Tibial artery (tissue), 4 donors: ENCODE data around the gene C17orf50.
"Not testable (repeated sequence)": the region's sequence is repeated elsewhere in the genome, so short reads cannot be mapped to it uniquely, and the experiment has no call there.

ENCODE experiments used
- DNase-seq, 2 donors: peaks; one replicate each; pipeline ENCODE4 v3.0.0-alpha.2; 2019
- H3K27ac ChIP-seq, 2 donors: fragments of 200-600 bp; sonication (generic) in 1 of 2; 1 replicate in 1 of 2; 2 replicates in 1 of 2; pipeline ENCODE4 v1.5.1; 2018 to 2019; ENCODE audit warnings: mild to moderate bottlenecking in 1 of 2
- H3K27me3 ChIP-seq, 2 donors: fragments of 200-600 bp; sonication (generic) in 1 of 2; one replicate each; pipeline versions ENCODE4 v1.5.1 to v1.6.0; 2016 to 2019
- H3K36me3 ChIP-seq, 3 donors: fragments of 200-600 bp; sonication (generic) in 2 of 3; one replicate each; pipeline ENCODE4 v1.5.1; 2016 to 2019; ENCODE audit warnings: mild to moderate bottlenecking in 2 of 3
- H3K4me1 ChIP-seq, 4 donors: fragments of 200-600 bp; sonication (generic) in 2 of 4; 1 replicate in 3 of 4; 2 replicates in 1 of 4; pipeline ENCODE4 v1.5.1; 2016 to 2019
- H3K4me3 ChIP-seq, 2 donors: fragments of 200-600 bp; sonication (generic) in 1 of 2; 1 replicate in 1 of 2; 2 replicates in 1 of 2; pipeline ENCODE4 v1.5.1; 2018 to 2019; ENCODE audit warnings: mild to moderate bottlenecking in 2 of 2
- H3K9me3 ChIP-seq, 3 donors: fragments of 200-600 bp; sonication (generic) in 1 of 3; one replicate each; pipeline ENCODE4 v1.5.1; 2016 to 2019
- intact Hi-C: fragments of 100-400 bp; cut with DNase I; formaldehyde crosslinking; loops from one replicate; pipeline ENCODE4 v1.15.0; 2023; ENCODE audit warnings: low total_unique reads
- TF ChIP-seq, protein P1 (sequence below), 2 experiments: fragments of 200-600 bp in 1 of 2; fragments of 450-650 bp in 1 of 2; IDR thresholded peaks; one replicate each; pipeline ENCODE4 v1.5.1; 2017 to 2019; ENCODE audit warnings: antibody characterized with exemption in 2 of 2, mild to moderate bottlenecking in 1 of 2, moderate library complexity in 1 of 2

Gene C17orf50

DNA sequence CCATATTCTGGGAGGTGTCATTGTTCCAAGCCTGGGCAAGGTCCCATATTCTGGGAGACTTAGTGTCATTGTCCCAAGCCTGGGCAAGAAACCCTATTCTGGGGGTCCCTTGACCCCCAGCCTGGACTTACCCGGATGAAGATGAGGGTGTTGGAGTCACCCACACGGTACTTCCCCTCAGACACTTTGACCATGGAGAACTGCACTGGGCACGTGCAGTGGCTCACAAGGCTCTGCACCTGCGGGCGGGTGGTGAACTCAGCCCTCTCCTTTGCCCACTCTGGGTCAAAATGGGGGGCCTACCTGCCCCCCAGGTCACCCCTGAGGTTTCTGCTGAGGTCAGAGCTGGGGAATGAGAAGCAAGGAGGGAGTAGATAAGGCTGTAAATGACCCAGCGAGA lies 11.7 kb upstream of the C17orf50 start:
- TF ChIP-seq, protein P1, sequence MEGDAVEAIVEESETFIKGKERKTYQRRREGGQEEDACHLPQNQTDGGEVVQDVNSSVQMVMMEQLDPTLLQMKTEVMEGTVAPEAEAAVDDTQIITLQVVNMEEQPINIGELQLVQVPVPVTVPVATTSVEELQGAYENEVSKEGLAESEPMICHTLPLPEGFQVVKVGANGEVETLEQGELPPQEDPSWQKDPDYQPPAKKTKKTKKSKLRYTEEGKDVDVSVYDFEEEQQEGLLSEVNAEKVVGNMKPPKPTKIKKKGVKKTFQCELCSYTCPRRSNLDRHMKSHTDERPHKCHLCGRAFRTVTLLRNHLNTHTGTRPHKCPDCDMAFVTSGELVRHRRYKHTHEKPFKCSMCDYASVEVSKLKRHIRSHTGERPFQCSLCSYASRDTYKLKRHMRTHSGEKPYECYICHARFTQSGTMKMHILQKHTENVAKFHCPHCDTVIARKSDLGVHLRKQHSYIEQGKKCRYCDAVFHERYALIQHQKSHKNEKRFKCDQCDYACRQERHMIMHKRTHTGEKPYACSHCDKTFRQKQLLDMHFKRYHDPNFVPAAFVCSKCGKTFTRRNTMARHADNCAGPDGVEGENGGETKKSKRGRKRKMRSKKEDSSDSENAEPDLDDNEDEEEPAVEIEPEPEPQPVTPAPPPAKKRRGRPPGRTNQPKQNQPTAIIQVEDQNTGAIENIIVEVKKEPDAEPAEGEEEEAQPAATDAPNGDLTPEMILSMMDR (IDR thresholded peaks at IDR 0.05) = no peak
- Histone ChIP-seq H3K36me3 (no peaks in the 10 kb centered on the region), H3K27me3 (peaks cover 0 to 91% of the 10 kb centered on the region in 2 donors), H3K4me1 (peaks cover 0 to 19% (median 11%) of the 10 kb centered on the region in 4 donors), H3K9me3 (no peaks in the 10 kb centered on the region), H3K4me3 (no peak overlapping the region), H3K27ac (no peak overlapping the region)
- intact Hi-C loops = no loop called here
- DNase-seq = no peak

DNA sequence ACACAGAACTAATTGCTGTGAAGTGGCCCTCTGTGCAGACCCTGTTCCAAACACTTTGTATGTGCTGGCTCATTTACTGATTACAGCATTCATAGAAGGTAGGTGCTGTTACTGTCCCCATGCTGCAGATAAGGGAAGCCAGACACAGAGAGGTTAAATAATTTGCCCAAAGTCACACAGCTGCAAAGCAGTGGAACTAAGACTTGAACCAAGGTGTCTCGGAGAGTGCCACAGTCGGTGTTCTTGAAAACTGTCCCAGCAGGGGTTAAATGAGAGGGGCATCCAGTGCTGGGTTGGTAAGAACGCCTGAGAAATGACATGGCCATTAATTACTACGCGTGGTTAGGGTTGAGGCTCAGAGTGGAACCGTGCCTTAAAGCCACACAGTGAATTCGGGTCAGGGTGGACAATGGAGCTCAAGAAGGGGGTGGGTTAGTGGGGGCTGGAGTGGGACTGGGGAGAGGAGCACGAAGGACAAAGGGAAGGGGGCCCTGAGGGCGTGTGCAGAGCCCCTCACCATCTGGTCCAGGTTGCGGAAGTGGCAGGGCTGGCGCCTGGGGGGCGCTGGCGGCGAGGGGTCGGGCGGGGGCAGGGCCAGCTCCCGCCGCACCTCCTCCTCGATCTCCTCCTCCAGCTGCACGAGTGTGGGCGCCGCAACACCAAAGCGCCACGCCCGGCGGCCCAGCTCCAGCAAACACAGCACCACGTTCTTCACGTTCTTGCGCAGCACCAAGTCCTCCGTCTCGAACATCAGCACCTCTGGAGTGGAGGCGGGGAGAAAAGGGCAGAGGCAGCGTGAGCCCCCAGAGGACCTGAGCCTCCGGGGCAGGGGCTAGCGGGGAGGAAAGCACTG lies 10.9 kb upstream of the C17orf50 start:
- Histone ChIP-seq H3K36me3 (no peaks in the 10 kb centered on the region), H3K4me1 (peaks cover 0 to 19% (median 11%) of the 10 kb centered on the region in 4 donors), H3K9me3 (no peaks in the 10 kb centered on the region), H3K4me3 (no peak overlapping the region), H3K27me3 (peaks cover 0 to 87% of the 10 kb centered on the region in 2 donors), H3K27ac (no peak overlapping the region)
- TF ChIP-seq, protein P1 (IDR thresholded peaks at IDR 0.05) = no peak
- no peak for DNase-seq
- intact Hi-C loops = no loop called here

DNA sequence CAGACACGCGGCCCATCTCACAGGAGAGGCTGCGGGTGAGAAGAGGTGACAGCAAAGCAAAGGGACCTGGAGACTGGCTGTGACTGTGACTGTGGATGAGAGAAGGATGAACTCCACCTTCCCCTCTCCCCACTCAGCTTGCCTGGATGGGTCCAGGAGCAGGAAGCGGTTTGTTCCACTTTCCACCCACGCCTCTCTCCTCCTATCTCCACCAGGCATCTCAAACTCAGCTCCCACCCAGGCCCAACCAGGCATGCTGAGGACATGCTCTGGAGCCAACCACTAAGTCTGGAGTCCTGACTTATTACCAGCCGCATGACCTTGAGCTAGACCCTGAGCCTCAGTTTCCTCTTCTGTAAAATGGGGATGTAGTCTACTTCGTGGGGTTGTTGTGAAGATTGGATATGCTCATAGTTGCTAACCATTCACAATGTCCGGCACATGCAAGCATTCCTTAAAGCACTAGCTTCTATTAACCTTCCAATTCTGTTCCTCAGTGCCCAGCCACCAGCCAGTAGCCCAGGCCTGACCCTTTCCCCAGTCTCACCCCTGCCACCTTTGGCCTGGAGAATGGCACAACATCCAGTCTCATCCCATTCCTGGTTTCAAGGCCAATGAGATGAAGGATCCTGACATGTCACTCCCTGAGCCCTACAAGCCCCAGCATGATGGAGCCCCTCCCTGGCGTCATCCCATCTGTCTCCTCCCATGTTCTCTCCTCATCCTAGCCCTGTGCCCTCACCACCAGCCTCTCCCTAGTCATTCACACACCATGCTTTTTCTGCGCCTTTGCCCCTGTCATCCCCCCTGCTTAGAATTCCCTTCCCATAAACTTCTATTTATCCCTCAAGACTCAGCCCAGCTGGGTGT lies 9.9 kb upstream of the C17orf50 start:
- H3K27ac ChIP-seq = no peak overlapping the region
- TF ChIP-seq, protein P1 (IDR thresholded peaks at IDR 0.05) = no peak
- DNase-seq = no peak
- peaks cover 0 to 19% (median 11%) of the 10 kb centered on the region in 4 donors for H3K4me1 ChIP-seq
- intact Hi-C loops = no loop called here
- H3K36me3 ChIP-seq = no peaks in the 10 kb centered on the region
- peaks cover 0 to 79% of the 10 kb centered on the region in 2 donors for H3K27me3 ChIP-seq
- no peaks in the 10 kb centered on the region for H3K9me3 ChIP-seq
- no peak overlapping the region for H3K4me3 ChIP-seq

DNA sequence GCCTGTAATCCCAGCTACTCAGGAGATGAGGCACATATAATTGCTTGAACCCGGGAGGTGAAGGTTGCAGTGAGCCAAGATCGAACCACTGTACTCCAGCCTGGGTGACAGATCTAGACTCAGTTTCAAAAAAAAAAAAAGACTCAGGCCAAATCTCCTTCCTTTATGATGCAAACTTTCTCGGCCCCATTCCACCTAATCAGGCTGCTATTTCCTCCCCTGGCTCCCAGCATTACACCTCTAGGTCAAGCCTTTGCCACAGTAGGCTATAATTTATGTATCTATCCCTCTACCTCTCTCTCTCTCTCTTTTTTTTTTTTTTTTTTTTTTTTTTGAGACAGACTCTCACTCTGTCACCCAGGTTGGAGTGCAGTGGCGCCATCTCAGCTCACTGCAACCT lies 9.1 kb upstream of the C17orf50 start:
- H3K4me1 ChIP-seq = peaks cover 0 to 19% (median 11%) of the 10 kb centered on the region in 4 donors
- intact Hi-C loops, H3K36me3 ChIP-seq, DNase-seq, H3K27ac ChIP-seq, H3K4me3 ChIP-seq, H3K9me3 ChIP-seq: not testable (repeated sequence)
- H3K27me3 ChIP-seq = peaks cover 0 to 71% of the 10 kb centered on the region in 2 donors

DNA sequence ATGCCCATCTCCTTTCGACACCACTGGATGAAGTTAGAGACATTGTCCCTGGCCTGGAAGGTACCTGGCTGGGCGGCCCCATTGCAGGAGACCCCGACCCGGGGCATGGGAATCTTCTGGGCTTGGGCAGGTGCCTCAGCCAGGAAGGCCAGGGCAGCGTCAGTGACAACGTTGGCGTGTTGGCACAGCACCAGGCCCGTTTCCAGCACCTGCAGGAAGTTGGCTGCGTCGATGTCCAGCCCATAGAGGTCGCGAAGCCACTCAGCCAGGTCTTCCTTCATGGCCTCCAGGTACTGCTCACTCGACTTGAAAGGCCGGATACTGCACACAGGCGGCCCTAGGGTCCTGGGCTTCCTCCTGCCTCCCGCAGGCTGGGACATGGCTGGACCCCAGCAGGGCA lies 8.2 kb upstream of the C17orf50 start:
- peaks cover 0 to 63% of the 10 kb centered on the region in 2 donors for H3K27me3 ChIP-seq
- no peaks in the 10 kb centered on the region for H3K36me3 ChIP-seq
- no peak overlapping the region for H3K4me3 ChIP-seq
- H3K9me3 ChIP-seq = no peaks in the 10 kb centered on the region
- intact Hi-C loops = no loop called here
- no peak for DNase-seq
- H3K27ac ChIP-seq = no peak overlapping the region
- TF ChIP-seq, protein P1 (IDR thresholded peaks at IDR 0.05) = no peak
- peaks cover 0 to 14% (median 11%) of the 10 kb centered on the region in 4 donors for H3K4me1 ChIP-seq
